IMR-90 (cell line): ENCODE measurements around the gene DPYD. TPM values are rescaled to one million over a fixed set of nuclear protein-coding genes. Genes with fewer than 3 reads are reported as not detected.

Source experiments
- ATAC-seq: fragments of 200-7000 bp; cut with Tn5 transposase; 2 replicates; pipeline ENCODE4 v1.9.1; 2020; ENCODE audit warnings: low read depth, mild to moderate bottlenecking, moderate library complexity
- BruUV-seq: library from RNA; stranded (reverse); fragments of 400-500 nt; replicated peaks from 2 replicates; lab custom pipeline; 2021; lab: Mats Ljungman, UMichigan
- CTCF ChIA-PET: fragments of 300-600 bp; formaldehyde crosslinking; extraction: SDS; loops from one replicate; lab custom pipeline; 2021; ENCODE audit warnings: antibody characterized with exemption; lab: Yijun Ruan, JAX
- POLR2A ChIA-PET: fragments of 300-600 bp; sonication (Branson Sonifier 250); formaldehyde crosslinking; loops from one replicate; lab custom pipeline; 2022; ENCODE audit warnings: antibody characterized with exemption; ENCODE audit not compliant: unreplicated experiment; lab: Charles Lee
- DNase-seq: peaks from one replicate; pipeline ENCODE4 v3.0.0; 2013
- H2AFZ ChIP-seq: replicated peaks from 2 replicates; pipeline ENCODE3; 2013; ENCODE audit warnings: low read length, mild to moderate bottlenecking; ENCODE audit not compliant: poor library complexity
- H2AK5ac ChIP-seq: 2 replicates; pipeline ENCODE4 v1.6.1; 2013; ENCODE audit warnings: low read depth, low read length, inconsistent platforms
- H2AK9ac ChIP-seq: replicated peaks from 2 replicates; pipeline ENCODE3; 2013; ENCODE audit warnings: mild to moderate bottlenecking, low read depth, low read length, moderate library complexity; ENCODE audit not compliant: poor library complexity
- H2BK120ac ChIP-seq: 2 replicates; pipeline ENCODE4 v1.6.1; 2013; ENCODE audit warnings: low read depth, low read length, inconsistent platforms
- H2BK15ac ChIP-seq: 3 replicates; pipeline ENCODE4 v1.6.1; 2013; ENCODE audit warnings: low read depth, low read length, inconsistent platforms
- H2BK20ac ChIP-seq: 2 replicates; pipeline ENCODE4 v1.6.1; 2013; ENCODE audit warnings: low read depth, mild to moderate bottlenecking, inconsistent platforms, low read length, moderate library complexity
- H2BK5ac ChIP-seq: 2 replicates; pipeline ENCODE4 v1.6.1; 2013; ENCODE audit warnings: mild to moderate bottlenecking, low read depth, low read length, inconsistent platforms; ENCODE audit not compliant: poor library complexity, severe bottlenecking
- H3K14ac ChIP-seq: replicated peaks from 2 replicates; pipeline ENCODE4 v1.6.1; 2013; ENCODE audit warnings: low read depth, low read length, inconsistent platforms
- H3K18ac ChIP-seq: 2 replicates; pipeline ENCODE4 v1.6.1; 2013; ENCODE audit warnings: low read depth, low read length, control low read depth
- H3K23ac ChIP-seq: 2 replicates; pipeline ENCODE4 v1.6.1; 2013; ENCODE audit warnings: low read depth, low read length, inconsistent platforms
- H3K27ac ChIP-seq: 2 replicates; pipeline ENCODE4 v1.5.1; 2013; ENCODE audit warnings: mild to moderate bottlenecking, control low read depth, low read length; ENCODE audit not compliant: insufficient read depth
- H3K27me3 ChIP-seq: 2 replicates; pipeline ENCODE4 v1.6.1; 2013; ENCODE audit warnings: low read length; ENCODE audit not compliant: control insufficient read depth, insufficient read depth
- H3K36me3 ChIP-seq: 2 replicates; pipeline ENCODE4 v1.6.1; 2013; ENCODE audit warnings: low read length, mixed read lengths; ENCODE audit not compliant: control insufficient read depth, insufficient read depth
- H3K4ac ChIP-seq: 2 replicates; pipeline ENCODE4 v1.6.1; 2013; ENCODE audit warnings: low read depth, low read length, inconsistent platforms
- H3K4me1 ChIP-seq: 2 replicates; pipeline ENCODE4 v1.6.1; 2013; ENCODE audit warnings: low read length, mixed read lengths; ENCODE audit not compliant: control insufficient read depth, insufficient read depth
- H3K4me2 ChIP-seq: 2 replicates; pipeline ENCODE4 v1.6.1; 2013; ENCODE audit warnings: low read depth, mild to moderate bottlenecking, control low read depth, low read length, moderate library complexity
- H3K4me3 ChIP-seq: 2 replicates; pipeline ENCODE4 v1.5.1; 2013; ENCODE audit warnings: low read depth, mild to moderate bottlenecking, control low read depth, low read length, moderate library complexity; ENCODE audit not compliant: insufficient read depth
- H3K56ac ChIP-seq: 2 replicates; pipeline ENCODE4 v1.6.1; 2013; ENCODE audit warnings: low read length, inconsistent platforms; ENCODE audit not compliant: insufficient read depth; ENCODE audit errors: extremely low read depth
- H3K79me1 ChIP-seq, 2 experiments: 2 replicates each; pipeline ENCODE4 v1.6.1; 2013; ENCODE audit warnings: low read length in 2 of 2, inconsistent platforms in 1 of 2, low read depth in 1 of 2
- H3K9ac ChIP-seq: 2 replicates; pipeline ENCODE4 v1.6.1; 2013; ENCODE audit warnings: low read depth, low read length, control low read depth
- H3K9me1 ChIP-seq: 2 replicates; pipeline ENCODE4 v1.6.1; 2013; ENCODE audit warnings: low read length, inconsistent platforms; ENCODE audit not compliant: insufficient read depth
- H3K9me3 ChIP-seq: 2 replicates; pipeline ENCODE4 v1.6.1; 2013; ENCODE audit warnings: low read length; ENCODE audit not compliant: control insufficient read depth, insufficient read depth
- H4K20me1 ChIP-seq: 2 replicates; pipeline ENCODE4 v1.6.1; 2013; ENCODE audit warnings: low read length, inconsistent platforms; ENCODE audit not compliant: insufficient read depth
- H4K5ac ChIP-seq: 2 replicates; pipeline ENCODE4 v1.6.1; 2013; ENCODE audit warnings: mild to moderate bottlenecking, low read depth, low read length, control low read depth
- H4K8ac ChIP-seq, 2 experiments: 2 replicates each; pipeline ENCODE4 v1.6.1; 2013; ENCODE audit warnings: low read depth in 2 of 2, low read length in 2 of 2, control low read depth in 1 of 2, inconsistent platforms in 1 of 2
- H4K91ac ChIP-seq: 2 replicates; pipeline ENCODE4 v1.6.1; 2013; ENCODE audit warnings: low read depth, low read length, inconsistent platforms; ENCODE audit not compliant: insufficient read depth
- CHD1 ChIP-seq: IDR thresholded peaks from 2 replicates; pipeline ENCODE4 v1.6.1; 2012; ENCODE audit warnings: low read depth, low read length, improper control_type of control experiment
- MXI1 ChIP-seq: IDR thresholded peaks from 2 replicates; pipeline ENCODE4 v1.6.1; 2012; ENCODE audit warnings: low read depth, mild to moderate bottlenecking, low read length, moderate library complexity, borderline replicate concordance
- USF2 ChIP-seq: fragments of 150-350 bp; IDR thresholded peaks from 2 replicates; pipeline ENCODE4 v1.6.1; 2017; ENCODE audit warnings: mild to moderate bottlenecking, antibody characterized with exemption, low read length, low read depth
- WGBS, 2 experiments: methylation state at CpG; one replicate each; pipeline versions ENCODE4 v1.1.5 to v1.1.7; 2013; ENCODE audit warnings: missing lambda C conversion rate in 2 of 2; ENCODE audit not compliant: insufficient read length in 1 of 2; ENCODE audit errors: extremely low coverage in 2 of 2; 5-methylcytosine and 5-hydroxymethylcytosine counted together
- dilution Hi-C: fragments of 300-500 bp; cut with HindIII; formaldehyde crosslinking; loops from one replicate; pipeline ENCODE4 v1.14.3; 2018; ENCODE audit warnings: low sequenced_read_pairs; ENCODE audit not compliant: unreplicated experiment
- in situ Hi-C: fragments of 300-500 bp; cut with MboI; formaldehyde crosslinking; loops from 3 replicates; pipeline ENCODE4 v1.14.3; 2019; ENCODE audit warnings: low sequenced_read_pairs, inconsistent platforms, mixed read lengths
- intact Hi-C: fragments of 100-400 bp; cut with micrococcal nuclease; formaldehyde crosslinking; loops from 2 replicates; pipeline ENCODE4 v1.10.0; 2022
- polyA plus RNA-seq, 3 experiments: library from polyadenylated mRNA; depleted of rRNA; stranded (reverse); fragments of >200 nt; gene quantifications; 2 replicates each; pipeline ENCODE4 v1.2.3, GENCODE V29; 2012; ENCODE audit warnings: low replicate concordance in 1 of 3
- total RNA-seq: library from RNA; depleted of rRNA; stranded (reverse); fragments of >200 nt; gene quantifications from 2 replicates; pipeline ENCODE4 v1.2.3, GENCODE V29; 2012

DPYD gene
- total and polyA plus RNA-seq, 2 of the 4 experiments (the other 2 are of a cell fraction) = 9.3 to 47.3 TPM

DNA sequence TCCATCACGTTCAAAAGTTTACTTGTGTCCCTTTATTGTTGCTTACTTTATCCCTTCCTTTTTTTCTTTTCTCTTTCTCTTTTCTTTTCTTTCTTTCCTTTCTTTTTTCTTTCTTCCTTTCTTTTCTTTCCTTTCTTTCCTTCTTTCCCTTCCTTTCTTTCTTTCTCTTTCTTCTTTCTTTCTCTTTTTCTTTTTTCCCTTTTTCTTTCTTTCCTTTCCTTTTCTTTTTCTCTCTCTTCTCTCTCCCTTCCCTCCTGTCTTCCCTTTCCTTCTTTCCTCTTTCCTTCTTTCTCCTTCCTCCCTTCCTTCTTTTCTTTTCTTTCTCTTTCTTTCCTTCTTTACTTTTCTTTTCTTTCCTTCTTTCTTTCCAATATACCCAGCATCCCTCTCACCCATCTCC lies 391.2 kb downstream of the DPYD start:
- Histone ChIP-seq H3K56ac (no peak overlapping the region), H2BK15ac (no peak overlapping the region), H3K4me3 (no peak overlapping the region), H2BK5ac (no peak overlapping the region), H2AK5ac (no peak overlapping the region), H4K8ac (no peak overlapping the region), H3K14ac (no peak overlapping the region), H2BK20ac (no peak overlapping the region), H2AK9ac (no peak overlapping the region), H3K79me1 (no peaks in the 10 kb centered on the region), H3K18ac (no peak overlapping the region), H3K9ac (no peak overlapping the region), H3K23ac (no peak overlapping the region), H3K27me3 (no peaks in the 10 kb centered on the region), H2AFZ (no peak overlapping the region), H3K4ac (no peak overlapping the region), H4K20me1 (no peaks in the 10 kb centered on the region), H3K9me1 (no peaks in the 10 kb centered on the region), H3K27ac (no peak overlapping the region), H2BK120ac (no peak overlapping the region), H3K9me3 (no peaks in the 10 kb centered on the region), H3K4me1 (no peaks in the 10 kb centered on the region), H3K36me3 (no peaks in the 10 kb centered on the region), H3K4me2 (no peak overlapping the region), H4K5ac (no peak overlapping the region), H4K91ac (no peak overlapping the region)
- ChIA-PET POLR2A (no interaction called here), CTCF (no interaction called here)
- intact Hi-C loops = loop anchor here (10.0 kb wide), 1 partner anchor 565 kb away; no protein-coding TSS in a partner anchor
- 60% methylated on average over 1 of the region's 1 CpG; no CpG with 5 or more reads in 1 of the 2 experiments for WGBS, 2 experiments
- dilution Hi-C loops = no loop called here
- in situ Hi-C loops = no loop called here
- DNase-seq (no peak), ATAC-seq (no peak)
- no TSS peak for BruUV-seq
- no peak for TF ChIP-seq MXI1
- no peak for TF ChIP-seq CHD1
- no peak for TF ChIP-seq USF2
